Fibroblast of the aortic adventitia (primary cell): Measurements from ENCODE around the gene PHACTR1. TPM values are rescaled to one million over a fixed set of nuclear protein-coding genes. Genes with fewer than 3 reads are reported as not detected.
A peak's percentile ranks its signal among the peaks of the same experiment; 100 is the strongest.

Source experiments
- DNase-seq: peaks from one replicate; pipeline ENCODE4 v3.0.0-alpha.2; 2010; ENCODE audit warnings: low read depth
- H3K4me3 ChIP-seq: 2 replicates; pipeline ENCODE4 v1.5.1; 2011; ENCODE audit warnings: low read depth, mild to moderate bottlenecking, control low read depth, low read length, moderate library complexity
- CTCF ChIP-seq: IDR thresholded peaks from 2 replicates; pipeline ENCODE4 v1.5.1; 2011; ENCODE audit warnings: mild to moderate bottlenecking, low read length, control low read depth, inconsistent platforms; ENCODE audit not compliant: insufficient read depth
- total RNA-seq: library from RNA; depleted of rRNA; stranded (reverse); fragments of >200 nt; gene quantifications from 2 replicates; pipeline ENCODE4 v1.2.3, GENCODE V29; 2012; ENCODE audit warnings: low replicate concordance

Gene PHACTR1
- total RNA-seq, 1 donor = 0.99 TPM

- no peak overlapping the region for H3K4me3 ChIP-seq
- DNase-seq = no peak
- no peak for TF ChIP-seq CTCF
Measured at GRCh38 chr6:12950976-12951375, 234.4 kb downstream of the PHACTR1 start.

- DNase-seq = no peak
- TF ChIP-seq CTCF = no peak
- H3K4me3 ChIP-seq = no peak overlapping the region
Measured at GRCh38 chr6:12951415-12951814, 234.8 kb downstream of the PHACTR1 start.

GRCh38 chr6:12952318-12952717 is 235.8 kb downstream of the PHACTR1 start:
- no peak for DNase-seq
- TF ChIP-seq CTCF = no peak
- H3K4me3 ChIP-seq = no peak overlapping the region

- DNase-seq = no peak
- TF ChIP-seq CTCF = no peak
- no peak overlapping the region for H3K4me3 ChIP-seq
Measured at GRCh38 chr6:12955956-12956355, 239.4 kb downstream of the PHACTR1 start.

GRCh38 chr6:12956991-12957320 is 240.4 kb downstream of the PHACTR1 start:
- H3K4me3 ChIP-seq = peak overlapping the region; percentile 73
- DNase-seq = no peak
- no peak for TF ChIP-seq CTCF

GRCh38 chr6:12957321-12958051 is 240.9 kb downstream of the PHACTR1 start:
- peak; percentile 61 for DNase-seq
- no peak for TF ChIP-seq CTCF
- H3K4me3 ChIP-seq = peak overlapping the region; percentile 73

- no peak for TF ChIP-seq CTCF
- peak overlapping the region; percentile 73 for H3K4me3 ChIP-seq
- DNase-seq = peak; percentile 27
Measured at GRCh38 chr6:12958052-12958706, 241.6 kb downstream of the PHACTR1 start.
